Measurements from ENCODE around the gene PDZRN4.

PDZRN4 gene

GRCh38 chr12:41213107-41213506 is 25.0 kb downstream of the PDZRN4 start:
- Histone ChIP-seq H3K4me3 (ENCODE audit: low read length in 2 of 2) (peak overlapping the region; percentile 28 to 50), H3K9me3 (ENCODE audit: control insufficient read depth in 2 of 2, low read length in 2 of 2) (no peaks in the 10 kb centered on the region), H3K27ac (ENCODE audit: low read length) (peak overlapping the region; percentile 47)

DNA sequence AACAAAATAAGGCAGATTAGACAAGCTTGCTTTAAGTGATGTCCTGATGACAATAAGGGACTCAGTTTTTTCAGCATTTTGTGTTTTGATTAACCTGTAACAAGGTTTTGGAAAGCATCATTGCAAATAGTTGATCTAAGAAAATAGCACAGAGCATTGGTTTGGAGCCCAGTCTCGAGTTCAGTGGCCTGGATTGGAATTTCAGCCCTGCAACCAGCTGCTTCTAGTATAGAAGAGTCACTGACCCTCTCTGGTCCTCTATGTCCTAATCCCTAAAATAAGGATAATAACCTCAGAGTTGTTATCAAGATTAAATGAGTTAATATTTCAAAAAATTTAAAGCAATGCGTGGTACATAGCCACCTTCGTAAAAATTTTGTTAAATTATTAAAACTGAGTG is 25.5 kb downstream of the PDZRN4 start:
- Histone ChIP-seq H3K9me3 (ENCODE audit: control insufficient read depth in 2 of 2, low read length in 2 of 2) (no peaks in the 10 kb centered on the region), H3K9ac (ENCODE audit: low read length in 2 of 2) (no peak overlapping the region), H3K4me1 (ENCODE audit: control insufficient read depth, insufficient read depth, low read length) (peaks cover 20% of the 10 kb centered on the region), H3K4me3 (ENCODE audit: low read length in 2 of 2) (peak overlapping the region; percentile 28 to 50), H3K36me3 (ENCODE audit: control insufficient read depth in 2 of 2, insufficient read depth in 2 of 2, low read length in 2 of 2) (no peaks in the 10 kb centered on the region), H3K27ac (ENCODE audit: low read length) (peak overlapping the region; percentile 47), H3K27me3 (ENCODE audit: control insufficient read depth in 1 of 2, insufficient read depth in 2 of 2, low read length in 2 of 2) (no peaks in the 10 kb centered on the region)

More at GRCh38 chr12:41213107-41213506, 25.0 kb downstream of the PDZRN4 start:
- H3K9ac ChIP-seq (ENCODE audit: low read length in 2 of 2), result no peak overlapping the region
- no peaks in the 10 kb centered on the region for H3K36me3 ChIP-seq (ENCODE audit: control insufficient read depth in 2 of 2, insufficient read depth in 2 of 2, low read length in 2 of 2)
- peaks cover 20% of the 10 kb centered on the region for H3K4me1 ChIP-seq (ENCODE audit: control insufficient read depth, insufficient read depth, low read length)
- no peaks in the 10 kb centered on the region for H3K27me3 ChIP-seq (ENCODE audit: control insufficient read depth in 1 of 2, insufficient read depth in 2 of 2, low read length in 2 of 2)

- H3K27me3 ChIP-seq (ENCODE audit: control insufficient read depth in 1 of 2, insufficient read depth in 2 of 2, low read length in 2 of 2), result no peaks in the 10 kb centered on the region
- no peaks in the 10 kb centered on the region for H3K36me3 ChIP-seq (ENCODE audit: control insufficient read depth in 2 of 2, insufficient read depth in 2 of 2, low read length in 2 of 2)
- H3K4me3 ChIP-seq (ENCODE audit: low read length in 2 of 2), result peak overlapping the region; percentile 18 to 23
- H3K4me1 ChIP-seq (ENCODE audit: control insufficient read depth, insufficient read depth, low read length), result peaks cover 17% of the 10 kb centered on the region
- H3K9ac ChIP-seq (ENCODE audit: low read length in 2 of 2), result no peak overlapping the region
- H3K9me3 ChIP-seq (ENCODE audit: control insufficient read depth in 2 of 2, low read length in 2 of 2), result no peaks in the 10 kb centered on the region
- peak overlapping the region; percentile 31 for H3K27ac ChIP-seq (ENCODE audit: low read length)
Measured at GRCh38 chr12:41217727-41218126, 29.6 kb downstream of the PDZRN4 start.

DNA sequence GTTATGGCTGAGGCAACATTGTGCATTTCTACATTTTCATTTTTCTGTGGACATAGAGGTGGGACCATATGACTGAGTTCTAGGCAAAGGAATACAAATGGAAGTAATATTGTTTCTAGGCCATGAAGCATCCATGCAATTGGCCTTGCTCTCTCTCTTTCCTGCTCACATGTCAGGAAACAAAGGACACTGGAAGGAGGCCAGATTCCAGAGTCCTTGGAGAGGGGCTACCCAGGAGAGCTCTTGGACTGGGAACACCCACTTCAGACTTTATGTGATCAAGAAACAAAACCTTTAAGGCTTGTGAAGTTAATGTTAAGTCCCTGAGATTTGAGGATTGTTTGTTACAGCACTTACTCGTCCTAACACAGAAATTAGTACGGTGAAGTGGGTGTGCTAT is 32.8 kb downstream of the PDZRN4 start:
- Histone ChIP-seq H3K4me1 (ENCODE audit: control insufficient read depth, insufficient read depth, low read length) (peaks cover 11% of the 10 kb centered on the region), H3K27ac (ENCODE audit: low read length) (no peak overlapping the region), H3K4me3 (ENCODE audit: low read length in 2 of 2) (no peak overlapping the region), H3K9me3 (ENCODE audit: control insufficient read depth in 2 of 2, low read length in 2 of 2) (no peaks in the 10 kb centered on the region), H3K36me3 (ENCODE audit: control insufficient read depth in 2 of 2, insufficient read depth in 2 of 2, low read length in 2 of 2) (no peaks in the 10 kb centered on the region), H3K27me3 (ENCODE audit: control insufficient read depth in 1 of 2, insufficient read depth in 2 of 2, low read length in 2 of 2) (no peaks in the 10 kb centered on the region), H3K9ac (ENCODE audit: low read length in 2 of 2) (no peak overlapping the region)

DNA sequence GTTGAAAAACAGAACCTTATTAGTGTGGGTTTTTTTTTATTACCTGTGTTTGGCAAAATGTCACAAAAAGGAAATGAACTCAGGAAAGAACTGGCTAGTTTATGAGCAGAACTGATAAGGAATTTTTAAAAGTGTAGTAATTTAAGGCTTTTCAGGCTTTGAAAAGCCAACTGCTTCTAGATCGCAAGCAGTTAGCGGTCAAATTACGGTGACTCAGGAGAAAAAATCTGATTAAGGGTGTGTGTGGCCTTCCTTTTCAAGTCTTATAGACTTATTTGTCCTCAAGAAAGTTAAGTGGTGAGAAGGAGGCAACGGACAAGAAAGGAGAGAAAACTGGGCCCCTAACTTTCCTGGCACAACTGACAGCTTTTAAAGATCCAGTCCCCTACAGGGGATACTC is 33.4 kb downstream of the PDZRN4 start:
- Histone ChIP-seq H3K4me3 (ENCODE audit: low read length in 2 of 2) (no peak overlapping the region), H3K27ac (ENCODE audit: low read length) (no peak overlapping the region), H3K27me3 (ENCODE audit: control insufficient read depth in 1 of 2, insufficient read depth in 2 of 2, low read length in 2 of 2) (no peaks in the 10 kb centered on the region), H3K36me3 (ENCODE audit: control insufficient read depth in 2 of 2, insufficient read depth in 2 of 2, low read length in 2 of 2) (no peaks in the 10 kb centered on the region), H3K9ac (ENCODE audit: low read length in 2 of 2) (no peak overlapping the region), H3K4me1 (ENCODE audit: control insufficient read depth, insufficient read depth, low read length) (peaks cover 11% of the 10 kb centered on the region), H3K9me3 (ENCODE audit: control insufficient read depth in 2 of 2, low read length in 2 of 2) (no peaks in the 10 kb centered on the region)

DNA sequence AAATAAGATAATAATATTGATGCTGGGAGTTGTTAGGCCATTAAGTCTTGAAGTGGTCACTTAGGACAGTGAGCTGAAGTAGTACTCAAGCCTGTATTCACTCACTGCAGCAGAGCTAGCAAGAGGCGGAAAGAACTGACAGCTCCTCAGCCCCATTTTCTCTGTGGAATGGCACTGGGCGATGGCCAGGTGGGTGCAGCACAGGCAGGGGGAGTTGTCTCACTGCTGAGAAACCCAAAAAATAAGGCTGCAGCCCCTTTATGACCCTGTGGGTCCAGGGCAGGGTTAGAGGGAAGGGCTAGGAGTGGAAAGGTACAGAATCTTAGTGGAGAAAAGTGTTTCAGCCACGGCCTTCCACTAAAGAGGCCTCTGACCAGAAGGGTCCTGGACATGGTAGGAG is 35.5 kb downstream of the PDZRN4 start:
- no peak overlapping the region for H3K9ac ChIP-seq (ENCODE audit: low read length in 2 of 2)
- H3K4me1 ChIP-seq (ENCODE audit: control insufficient read depth, insufficient read depth, low read length), result peaks cover 2% of the 10 kb centered on the region
- no peak overlapping the region for H3K4me3 ChIP-seq (ENCODE audit: low read length in 2 of 2)
- no peaks in the 10 kb centered on the region for H3K9me3 ChIP-seq (ENCODE audit: control insufficient read depth in 2 of 2, low read length in 2 of 2)
- H3K36me3 ChIP-seq (ENCODE audit: control insufficient read depth in 2 of 2, insufficient read depth in 2 of 2, low read length in 2 of 2), result no peaks in the 10 kb centered on the region
- H3K27ac ChIP-seq (ENCODE audit: low read length), result no peak overlapping the region
- no peaks in the 10 kb centered on the region for H3K27me3 ChIP-seq (ENCODE audit: control insufficient read depth in 1 of 2, insufficient read depth in 2 of 2, low read length in 2 of 2)

DNA sequence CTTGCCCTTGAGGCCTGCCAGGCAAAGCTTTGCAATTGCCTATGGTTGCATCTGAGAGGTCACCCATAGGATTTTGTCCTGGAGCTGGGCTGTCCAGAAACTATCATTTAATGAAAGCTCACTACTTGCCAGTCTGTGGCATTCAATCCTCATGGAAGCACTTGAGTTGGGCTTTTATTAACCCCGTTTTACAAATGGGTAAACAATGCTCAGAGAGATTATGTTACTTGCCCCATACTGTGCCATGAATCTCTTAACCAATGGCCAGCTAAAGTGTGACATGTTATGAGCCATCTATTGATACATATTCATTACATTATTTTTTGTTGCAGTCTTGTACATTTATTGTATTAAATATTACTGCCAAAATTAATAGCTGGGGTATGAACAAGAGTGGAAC is 35.9 kb downstream of the PDZRN4 start:
- no peaks in the 10 kb centered on the region for H3K9me3 ChIP-seq (ENCODE audit: control insufficient read depth in 2 of 2, low read length in 2 of 2)
- no peak overlapping the region for H3K9ac ChIP-seq (ENCODE audit: low read length in 2 of 2)
- H3K4me1 ChIP-seq (ENCODE audit: control insufficient read depth, insufficient read depth, low read length), result peaks cover 2% of the 10 kb centered on the region
- H3K4me3 ChIP-seq (ENCODE audit: low read length in 2 of 2), result no peak overlapping the region
- no peaks in the 10 kb centered on the region for H3K27me3 ChIP-seq (ENCODE audit: control insufficient read depth in 1 of 2, insufficient read depth in 2 of 2, low read length in 2 of 2)
- H3K36me3 ChIP-seq (ENCODE audit: control insufficient read depth in 2 of 2, insufficient read depth in 2 of 2, low read length in 2 of 2), result no peaks in the 10 kb centered on the region
- no peak overlapping the region for H3K27ac ChIP-seq (ENCODE audit: low read length)

- Histone ChIP-seq H3K9ac (ENCODE audit: low read length in 2 of 2) (no peak overlapping the region), H3K4me1 (ENCODE audit: control insufficient read depth, insufficient read depth, low read length) (peaks cover 2% of the 10 kb centered on the region), H3K4me3 (ENCODE audit: low read length in 2 of 2) (no peak overlapping the region), H3K9me3 (ENCODE audit: control insufficient read depth in 2 of 2, low read length in 2 of 2) (no peaks in the 10 kb centered on the region), H3K27me3 (ENCODE audit: control insufficient read depth in 1 of 2, insufficient read depth in 2 of 2, low read length in 2 of 2) (no peaks in the 10 kb centered on the region), H3K36me3 (ENCODE audit: control insufficient read depth in 2 of 2, insufficient read depth in 2 of 2, low read length in 2 of 2) (no peaks in the 10 kb centered on the region), H3K27ac (ENCODE audit: low read length) (no peak overlapping the region)
Measured at GRCh38 chr12:41225179-41225578, 37.1 kb downstream of the PDZRN4 start.

- Histone ChIP-seq H3K4me3 (ENCODE audit: low read length in 2 of 2) (no peak overlapping the region), H3K27me3 (ENCODE audit: control insufficient read depth in 1 of 2, insufficient read depth in 2 of 2, low read length in 2 of 2) (no peaks in the 10 kb centered on the region), H3K36me3 (ENCODE audit: control insufficient read depth in 2 of 2, insufficient read depth in 2 of 2, low read length in 2 of 2) (no peaks in the 10 kb centered on the region), H3K9me3 (ENCODE audit: control insufficient read depth in 2 of 2, low read length in 2 of 2) (no peaks in the 10 kb centered on the region), H3K27ac (ENCODE audit: low read length) (no peak overlapping the region), H3K4me1 (ENCODE audit: control insufficient read depth, insufficient read depth, low read length) (no peaks in the 10 kb centered on the region), H3K9ac (ENCODE audit: low read length in 2 of 2) (no peak overlapping the region)
Measured at GRCh38 chr12:41228066-41228820, 40.1 kb downstream of the PDZRN4 start.

DNA sequence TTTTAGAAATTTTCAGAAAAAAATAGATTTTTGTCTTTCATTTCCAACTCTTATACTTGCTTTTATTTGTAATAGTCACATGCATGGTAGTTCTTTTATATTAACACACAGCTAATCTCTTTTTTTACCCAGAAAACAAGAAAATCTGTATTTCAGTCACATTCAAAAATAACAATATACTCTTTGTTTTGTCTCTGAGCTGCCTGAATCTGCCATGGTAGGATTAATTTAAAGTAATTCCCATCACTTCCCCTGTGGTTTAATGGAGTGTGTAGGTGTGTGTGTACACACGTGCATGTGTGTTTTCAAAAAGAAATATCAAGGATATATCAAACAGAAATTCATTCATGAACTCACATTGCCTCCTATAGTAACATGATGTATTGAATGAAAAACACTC is 42.6 kb downstream of the PDZRN4 start:
- no peak overlapping the region for H3K9ac ChIP-seq (ENCODE audit: low read length in 2 of 2)
- H3K4me3 ChIP-seq (ENCODE audit: low read length in 2 of 2), result no peak overlapping the region
- no peaks in the 10 kb centered on the region for H3K27me3 ChIP-seq (ENCODE audit: control insufficient read depth in 1 of 2, insufficient read depth in 2 of 2, low read length in 2 of 2)
- H3K4me1 ChIP-seq (ENCODE audit: control insufficient read depth, insufficient read depth, low read length), result no peaks in the 10 kb centered on the region
- H3K27ac ChIP-seq (ENCODE audit: low read length), result no peak overlapping the region
- no peaks in the 10 kb centered on the region for H3K36me3 ChIP-seq (ENCODE audit: control insufficient read depth in 2 of 2, insufficient read depth in 2 of 2, low read length in 2 of 2)
- H3K9me3 ChIP-seq (ENCODE audit: control insufficient read depth in 2 of 2, low read length in 2 of 2), result no peaks in the 10 kb centered on the region

GRCh38 chr12:41234692-41235091 is 46.6 kb downstream of the PDZRN4 start:
- H3K9me3 ChIP-seq (ENCODE audit: control insufficient read depth in 2 of 2, low read length in 2 of 2), result no peaks in the 10 kb centered on the region
- H3K4me3 ChIP-seq (ENCODE audit: low read length in 2 of 2), result no peak overlapping the region
- H3K9ac ChIP-seq (ENCODE audit: low read length in 2 of 2), result no peak overlapping the region
- H3K4me1 ChIP-seq (ENCODE audit: control insufficient read depth, insufficient read depth, low read length), result no peaks in the 10 kb centered on the region
- H3K27ac ChIP-seq (ENCODE audit: low read length), result no peak overlapping the region
- H3K27me3 ChIP-seq (ENCODE audit: control insufficient read depth in 1 of 2, insufficient read depth in 2 of 2, low read length in 2 of 2), result no peaks in the 10 kb centered on the region
- no peaks in the 10 kb centered on the region for H3K36me3 ChIP-seq (ENCODE audit: control insufficient read depth in 2 of 2, insufficient read depth in 2 of 2, low read length in 2 of 2)

Data from stomach smooth muscle (tissue), 2 donors.